Left lung (tissue), 10 donors: ENCODE data around the gene EIF4B. TPM values are rescaled to one million over a fixed set of nuclear protein-coding genes. Genes with fewer than 3 reads are reported as not detected.

Source experiments
- ATAC-seq: fragments of 200-7000 bp; cut with Tn5 transposase; one replicate; pipeline ENCODE4 v1.9.1; 2020; ENCODE audit warnings: moderate library complexity
- DNase-seq, 4 donors: peaks; one replicate each; pipeline ENCODE4 v3.0.0-alpha.2; 2013 to 2020
- H3K27ac ChIP-seq, 2 donors: fragments of 200-600 bp; sonication (generic) in 1 of 2; one replicate each; pipeline versions ENCODE4 v1.5.0 to v1.8.0; 2020 to 2021
- H3K27me3 ChIP-seq, 2 donors: fragments of 200-600 bp; sonication (generic) in 1 of 2; one replicate each; pipeline versions ENCODE4 v1.5.0 to v1.8.0; 2020 to 2021
- H3K36me3 ChIP-seq, 2 donors: fragments of 200-600 bp; sonication (generic) in 1 of 2; one replicate each; pipeline versions ENCODE4 v1.5.0 to v1.8.0; 2020 to 2021
- H3K4me1 ChIP-seq, 2 donors: fragments of 200-600 bp; one replicate each; pipeline ENCODE4 v1.8.0; 2021
- H3K4me3 ChIP-seq, 2 donors: fragments of 200-600 bp; sonication (generic) in 1 of 2; one replicate each; pipeline versions ENCODE4 v1.5.0 to v1.8.0; 2020 to 2021; ENCODE audit warnings: mild to moderate bottlenecking in 1 of 2
- H3K9me3 ChIP-seq, 2 donors: fragments of 200-600 bp; sonication (generic) in 1 of 2; one replicate each; pipeline versions ENCODE4 v1.5.0 to v1.8.0; 2020 to 2021
- intact Hi-C, 2 donors: fragments of 100-400 bp; cut with DNase I; formaldehyde crosslinking; loops; one replicate each; pipeline versions ENCODE4 v1.11.2 to v1.14.2; 2022
- polyA plus RNA-seq, 6 donors: library from polyadenylated mRNA; unstranded; fragments of 120-200 nt; gene quantifications; one replicate each; pipeline ENCODE4 v1.2.1, GENCODE V29; 2013; ENCODE audit not compliant: insufficient read length in 6 of 6
- total RNA-seq, 2 donors: library from RNA; stranded (reverse); fragmentation: NEBNext Ultra II Directional; extraction: Animal tissue kit (Norgen Biotek cat#: 25700); gene quantifications; one replicate each; pipeline ENCODE4 v1.2.1, GENCODE V29; 2021
- TF ChIP-seq, protein P1 (sequence below), 2 donors: fragments of 200-600 bp; sonication (generic) in 1 of 2; IDR thresholded peaks; one replicate each; pipeline versions ENCODE4 v1.5.0 to v1.8.0; 2021; ENCODE audit warnings: antibody characterized with exemption in 2 of 2
- donor health status: DM: no; HTN: yes; CAD: no.
- donor health status: DM: no; HTN: no; CAD: no.

Gene EIF4B
- total and polyA plus RNA-seq, 8 donors, result 326 to 581 (median 515) TPM

DNA sequence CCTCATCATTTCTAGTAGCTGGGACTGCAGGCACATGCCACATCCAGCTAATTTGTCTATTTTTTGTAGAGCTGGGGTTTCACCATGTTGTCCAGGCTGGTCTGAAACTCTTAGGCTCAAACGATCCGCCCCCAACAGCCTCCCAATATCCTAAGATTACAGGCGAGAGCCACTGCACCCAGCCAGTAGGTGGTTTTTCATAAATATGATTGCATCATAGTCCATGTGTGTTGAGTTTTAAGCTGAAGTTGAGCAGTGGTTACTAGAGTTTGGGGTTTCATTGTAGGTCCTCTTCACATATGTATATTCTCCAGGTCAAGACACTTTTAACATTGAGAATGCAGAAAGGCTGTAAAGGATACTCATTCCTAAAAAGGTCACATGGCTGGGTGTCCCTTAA, 30.5 kb downstream of the EIF4B start:
- TF ChIP-seq, protein P1, sequence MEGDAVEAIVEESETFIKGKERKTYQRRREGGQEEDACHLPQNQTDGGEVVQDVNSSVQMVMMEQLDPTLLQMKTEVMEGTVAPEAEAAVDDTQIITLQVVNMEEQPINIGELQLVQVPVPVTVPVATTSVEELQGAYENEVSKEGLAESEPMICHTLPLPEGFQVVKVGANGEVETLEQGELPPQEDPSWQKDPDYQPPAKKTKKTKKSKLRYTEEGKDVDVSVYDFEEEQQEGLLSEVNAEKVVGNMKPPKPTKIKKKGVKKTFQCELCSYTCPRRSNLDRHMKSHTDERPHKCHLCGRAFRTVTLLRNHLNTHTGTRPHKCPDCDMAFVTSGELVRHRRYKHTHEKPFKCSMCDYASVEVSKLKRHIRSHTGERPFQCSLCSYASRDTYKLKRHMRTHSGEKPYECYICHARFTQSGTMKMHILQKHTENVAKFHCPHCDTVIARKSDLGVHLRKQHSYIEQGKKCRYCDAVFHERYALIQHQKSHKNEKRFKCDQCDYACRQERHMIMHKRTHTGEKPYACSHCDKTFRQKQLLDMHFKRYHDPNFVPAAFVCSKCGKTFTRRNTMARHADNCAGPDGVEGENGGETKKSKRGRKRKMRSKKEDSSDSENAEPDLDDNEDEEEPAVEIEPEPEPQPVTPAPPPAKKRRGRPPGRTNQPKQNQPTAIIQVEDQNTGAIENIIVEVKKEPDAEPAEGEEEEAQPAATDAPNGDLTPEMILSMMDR (IDR thresholded peaks at IDR 0.05), result no peak
- H3K9me3 ChIP-seq, result no peaks in the 10 kb centered on the region
- no peak for DNase-seq
- intact Hi-C loops, result no loop called here
- no peaks in the 10 kb centered on the region for H3K27me3 ChIP-seq
- no peak for ATAC-seq
- peaks cover 0 to 37% of the 10 kb centered on the region in 2 donors for H3K4me1 ChIP-seq
- H3K27ac ChIP-seq, result no peak overlapping the region
- no peak overlapping the region for H3K4me3 ChIP-seq
- peaks cover 0 to 97% of the 10 kb centered on the region in 2 donors for H3K36me3 ChIP-seq

DNA sequence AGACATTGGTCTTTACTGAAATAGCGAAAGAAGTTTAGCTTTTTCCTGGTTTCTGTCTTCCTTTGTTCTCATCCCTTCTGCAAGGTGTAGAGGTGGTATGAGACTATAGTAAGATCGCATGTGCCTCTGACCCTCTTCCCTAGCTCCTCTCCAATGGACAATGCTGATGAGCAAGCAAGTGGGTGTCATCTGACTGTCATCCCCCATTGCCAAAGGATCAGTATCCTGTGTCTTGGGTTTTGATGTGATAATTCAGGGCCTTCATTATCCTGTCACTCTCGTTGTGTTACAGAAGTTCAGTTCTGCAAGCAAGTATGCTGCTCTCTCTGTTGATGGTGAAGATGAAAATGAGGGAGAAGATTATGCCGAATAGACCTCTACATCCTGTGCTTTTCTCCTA, 33.6 kb downstream of the EIF4B start:
- intact Hi-C loops, result no loop called here
- ATAC-seq (no peak), DNase-seq (no peak)
- Histone ChIP-seq H3K27me3 (no peaks in the 10 kb centered on the region), H3K4me1 (peaks cover 7 to 32% of the 10 kb centered on the region in 2 donors), H3K4me3 (no peak overlapping the region), H3K27ac (no peak overlapping the region), H3K9me3 (no peaks in the 10 kb centered on the region), H3K36me3 (peaks cover 0 to 66% of the 10 kb centered on the region in 2 donors)
- TF ChIP-seq, protein P1 (IDR thresholded peaks at IDR 0.05), result no peak

DNA sequence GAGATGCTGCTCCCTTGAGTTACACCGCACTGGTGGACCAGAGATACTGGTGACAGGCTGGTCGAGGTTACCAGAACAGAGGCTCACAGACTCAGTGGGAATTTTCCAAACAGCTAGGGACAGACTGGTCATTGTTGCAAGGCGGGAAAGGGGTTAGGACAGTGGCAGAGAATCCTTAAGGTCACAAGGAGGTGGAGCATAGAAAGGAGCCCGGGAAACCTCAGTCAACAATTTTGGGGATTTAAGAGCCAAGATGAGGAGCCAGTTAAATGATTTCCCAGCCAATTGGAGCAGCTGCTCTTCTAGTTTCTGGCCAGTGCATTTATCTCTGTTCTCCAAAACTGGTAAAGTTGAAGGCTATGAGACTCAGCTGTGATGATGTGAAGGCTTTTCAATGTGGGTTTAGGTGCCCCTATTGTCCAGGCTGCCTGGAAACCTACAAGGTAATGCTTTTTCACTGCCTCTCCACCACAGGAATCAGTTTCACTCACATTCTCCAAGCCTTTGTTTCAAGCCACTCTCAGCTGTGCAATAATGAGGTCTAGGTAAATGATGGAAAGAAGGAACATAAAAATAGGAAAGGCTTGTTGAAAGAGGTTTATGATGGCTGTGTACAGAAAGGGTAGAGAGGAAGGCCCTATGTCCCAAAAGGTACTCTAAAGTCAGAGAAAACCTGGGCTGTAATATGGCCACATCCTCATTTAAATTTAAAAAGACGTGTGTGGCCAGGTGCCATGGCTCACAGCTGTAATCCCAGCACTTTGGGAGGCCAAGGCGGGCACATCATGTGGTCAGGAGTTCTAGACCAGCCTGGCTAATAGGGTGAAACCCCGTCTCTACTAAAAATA, 36.6 kb downstream of the EIF4B start:
- no peak overlapping the region for H3K27ac ChIP-seq

DNA sequence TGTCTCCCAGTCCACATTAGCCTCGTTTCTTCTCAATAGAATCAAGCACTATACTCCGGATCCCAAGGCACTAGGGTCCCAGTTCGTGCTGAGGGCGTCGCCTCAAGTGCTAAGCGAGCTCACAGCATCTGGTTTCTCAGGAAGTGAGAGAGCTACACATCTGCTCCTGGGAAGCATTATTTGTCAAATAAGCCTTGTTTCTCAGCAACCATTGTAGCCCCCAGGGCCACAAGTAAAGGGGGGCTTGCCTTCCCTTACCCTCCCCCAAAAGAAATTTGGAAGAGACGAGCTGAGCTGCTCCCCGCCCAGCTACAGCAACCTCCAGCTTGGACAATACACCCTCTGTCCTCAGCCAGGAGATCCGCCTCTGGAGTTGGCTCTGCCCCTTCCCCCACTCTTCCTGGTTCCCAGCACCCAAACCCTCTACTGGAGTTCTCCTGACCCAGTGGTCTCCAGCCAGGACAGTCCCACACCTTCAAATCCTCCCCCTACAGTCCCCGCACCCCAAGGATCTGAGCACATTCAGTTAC, 37.9 kb downstream of the EIF4B start:
- Histone ChIP-seq H3K36me3 (peaks cover 0 to 24% of the 10 kb centered on the region in 2 donors), H3K4me1 (peaks cover 26 to 48% of the 10 kb centered on the region in 2 donors), H3K4me3 (no peak overlapping the region), H3K27ac (no peak overlapping the region), H3K9me3 (no peaks in the 10 kb centered on the region), H3K27me3 (peaks cover 0 to 10% of the 10 kb centered on the region in 2 donors)
- ATAC-seq, result no peak
- DNase-seq, result no peak
- TF ChIP-seq, protein P1 (IDR thresholded peaks at IDR 0.05), result no peak
- intact Hi-C loops, result no loop called here

More for the DNA sequence above, 36.6 kb downstream of the EIF4B start:
- DNase-seq (no peak), ATAC-seq (no peak)
- TF ChIP-seq, protein P1 (IDR thresholded peaks at IDR 0.05), result no peak
- no peaks in the 10 kb centered on the region for H3K9me3 ChIP-seq
- intact Hi-C loops, result no loop called here
- H3K36me3 ChIP-seq, result peaks cover 0 to 37% of the 10 kb centered on the region in 2 donors
- no peak overlapping the region for H3K4me3 ChIP-seq
- peaks cover 13 to 48% of the 10 kb centered on the region in 2 donors for H3K4me1 ChIP-seq
- peaks cover 0 to 10% of the 10 kb centered on the region in 2 donors for H3K27me3 ChIP-seq
